H9 (cell line): ENCODE measurements around the gene CRIP2. TPM values are rescaled to one million over a fixed set of nuclear protein-coding genes. Genes with fewer than 3 reads are reported as not detected.
A peak's percentile ranks its signal among the peaks of the same experiment; 100 is the strongest.

Experiments used
- DNase-seq: peaks from one replicate; pipeline ENCODE4 v3.0.0-alpha.2; 2017
- H2AFZ ChIP-seq: one replicate; pipeline ENCODE4 v1.6.1; 2013; ENCODE audit warnings: mild to moderate bottlenecking, low read length, control low read depth, moderate library complexity
- H2AK5ac ChIP-seq: 2 replicates; pipeline ENCODE4 v1.6.1; 2013; ENCODE audit warnings: low read length, control low read depth, mixed read lengths; ENCODE audit not compliant: insufficient read length
- H2BK120ac ChIP-seq: one replicate; pipeline ENCODE4 v1.6.1; 2013; ENCODE audit warnings: low read depth, mild to moderate bottlenecking, low read length, control low read depth, inconsistent platforms; ENCODE audit not compliant: poor library complexity, severe bottlenecking
- H2BK12ac ChIP-seq: 2 replicates; pipeline ENCODE4 v1.6.1; 2013; ENCODE audit warnings: low read length, control low read depth, mixed read lengths, low read depth; ENCODE audit not compliant: insufficient read length
- H2BK15ac ChIP-seq: 2 replicates; pipeline ENCODE4 v1.6.1; 2013; ENCODE audit warnings: low read depth, low read length, control low read depth
- H2BK20ac ChIP-seq: one replicate; pipeline ENCODE4 v1.6.1; 2013; ENCODE audit warnings: low read depth, mild to moderate bottlenecking, low read length, control low read depth, inconsistent platforms; ENCODE audit not compliant: poor library complexity, severe bottlenecking
- H2BK5ac ChIP-seq: 2 replicates; pipeline ENCODE4 v1.6.1; 2013; ENCODE audit warnings: low read length, control low read depth, mixed read lengths; ENCODE audit not compliant: insufficient read length
- H3K14ac ChIP-seq: 2 replicates; pipeline ENCODE4 v1.6.1; 2013; ENCODE audit warnings: low read length, control low read depth; ENCODE audit not compliant: insufficient read depth
- H3K18ac ChIP-seq: 2 replicates; pipeline ENCODE4 v1.6.1; 2013; ENCODE audit warnings: low read depth, mild to moderate bottlenecking, mixed read lengths, low read length, control low read depth; ENCODE audit not compliant: insufficient read length
- H3K23ac ChIP-seq: 2 replicates; pipeline ENCODE4 v1.6.1; 2013; ENCODE audit warnings: low read length, control low read depth, mixed read lengths, low read depth; ENCODE audit not compliant: insufficient read length
- H3K23me2 ChIP-seq: 2 replicates; pipeline ENCODE4 v1.6.1; 2013; ENCODE audit warnings: low read depth, mild to moderate bottlenecking, mixed read lengths, low read length, control low read depth; ENCODE audit not compliant: insufficient read length, poor library complexity, severe bottlenecking
- H3K27ac ChIP-seq: 2 replicates; pipeline ENCODE4 v1.5.1; 2013; ENCODE audit warnings: low read length, control low read depth, mixed read lengths, low read depth; ENCODE audit not compliant: insufficient read length
- H3K27me3 ChIP-seq: 2 replicates; pipeline ENCODE4 v1.6.1; 2013; ENCODE audit warnings: low read length, control low read depth, inconsistent platforms; ENCODE audit not compliant: insufficient read depth
- H3K4ac ChIP-seq: 2 replicates; pipeline ENCODE4 v1.6.1; 2013; ENCODE audit warnings: low read depth, mild to moderate bottlenecking, control low read depth, inconsistent platforms, low read length, moderate library complexity
- H3K4me1 ChIP-seq: 2 replicates; pipeline ENCODE4 v1.6.1; 2013; ENCODE audit warnings: low read length, control low read depth, inconsistent platforms; ENCODE audit not compliant: insufficient read depth
- H3K4me2 ChIP-seq: 2 replicates; pipeline ENCODE4 v1.6.1; 2013; ENCODE audit warnings: low read length, control low read depth, mixed read lengths; ENCODE audit not compliant: insufficient read length, insufficient read depth
- H3K56ac ChIP-seq: 2 replicates; pipeline ENCODE4 v1.6.1; 2013; ENCODE audit warnings: low read depth, mild to moderate bottlenecking, mixed read lengths, low read length, control low read depth; ENCODE audit not compliant: insufficient read length
- H3K79me1 ChIP-seq: 2 replicates; pipeline ENCODE4 v1.6.1; 2013; ENCODE audit warnings: low read depth, mild to moderate bottlenecking, moderate library complexity, low read length, control low read depth, inconsistent platforms; ENCODE audit not compliant: insufficient read depth, poor library complexity, severe bottlenecking
- H3K79me2 ChIP-seq: 2 replicates; pipeline ENCODE4 v1.6.1; 2013; ENCODE audit warnings: low read length, control low read depth, inconsistent platforms; ENCODE audit not compliant: insufficient read depth
- H3K9ac ChIP-seq: 2 replicates; pipeline ENCODE4 v1.6.1; 2013; ENCODE audit warnings: low read length, control low read depth, mixed read lengths; ENCODE audit not compliant: insufficient read length; ENCODE audit errors: extremely low read depth
- H3K9me3 ChIP-seq: one replicate; pipeline ENCODE4 v1.6.1; 2013; ENCODE audit warnings: low read depth, low read length, inconsistent platforms; ENCODE audit not compliant: control insufficient read depth
- H3T11ph ChIP-seq: one replicate; pipeline ENCODE4 v1.6.1; 2013; ENCODE audit warnings: mild to moderate bottlenecking, low read length, control low read depth, inconsistent platforms
- H4K20me1 ChIP-seq: one replicate; pipeline ENCODE4 v1.6.1; 2013; ENCODE audit not compliant: control insufficient read depth, insufficient read length, insufficient read depth
- H4K5ac ChIP-seq: 2 replicates; pipeline ENCODE4 v1.6.1; 2013; ENCODE audit warnings: low read depth, mild to moderate bottlenecking, mixed read lengths, low read length, control low read depth; ENCODE audit not compliant: insufficient read length
- H4K8ac ChIP-seq: replicated peaks from 2 replicates; pipeline ENCODE4 v1.6.1; 2013; ENCODE audit warnings: low read length, control low read depth, mixed read lengths, low read depth; ENCODE audit not compliant: insufficient read length
- H4K91ac ChIP-seq: 2 replicates; pipeline ENCODE4 v1.6.1; 2013; ENCODE audit warnings: low read depth, mild to moderate bottlenecking, moderate library complexity, mixed read lengths, low read length, control low read depth; ENCODE audit not compliant: insufficient read length
- H3K27ac Mint-ChIP-seq, 3 experiments: 2 replicates in 2 of 3; 3 replicates in 1 of 3; pipeline ENCODE4 v1.8.0; 2020 to 2021; ENCODE audit warnings: mixed read lengths in 3 of 3, mild to moderate bottlenecking in 1 of 3, moderate library complexity in 1 of 3
- H3K27me3 Mint-ChIP-seq: 2 replicates; pipeline ENCODE4 v1.8.0; 2021; ENCODE audit warnings: low read depth, mild to moderate bottlenecking, moderate library complexity, mixed read lengths
- H3K36me3 Mint-ChIP-seq, 3 experiments: 2 replicates in 2 of 3; 3 replicates in 1 of 3; pipeline ENCODE4 v1.8.0; 2020 to 2021; ENCODE audit warnings: low read depth in 3 of 3, mixed read lengths in 3 of 3; ENCODE audit not compliant: insufficient read depth in 1 of 3
- H3K4me1 Mint-ChIP-seq, 2 experiments: 2 replicates each; pipeline ENCODE4 v1.8.0; 2020; ENCODE audit warnings: mixed read lengths in 2 of 2
- H3K4me3 Mint-ChIP-seq, 2 experiments: 2 replicates in 1 of 2; 3 replicates in 1 of 2; pipeline ENCODE4 v1.8.0; 2020 to 2021; ENCODE audit warnings: mild to moderate bottlenecking in 2 of 2, mixed read lengths in 2 of 2, moderate library complexity in 1 of 2
- H3K9me3 Mint-ChIP-seq, 2 experiments: 2 replicates in 1 of 2; 3 replicates in 1 of 2; pipeline ENCODE4 v1.8.0; 2020; ENCODE audit warnings: mild to moderate bottlenecking in 2 of 2, mixed read lengths in 2 of 2, moderate library complexity in 1 of 2
- WGBS: extraction: QIAGEN DNeasy Blood & Tissue Kit; methylation state at CpG from one replicate; pipeline ENCODE4 v1.1.7; 2013; ENCODE audit warnings: missing lambda C conversion rate, low lambda C conversion rate, mixed read lengths; ENCODE audit not compliant: insufficient read length; ENCODE audit errors: extremely low coverage; 5-methylcytosine and 5-hydroxymethylcytosine counted together
- total RNA-seq: library from RNA; stranded (reverse); gene quantifications from 2 replicates; pipeline ENCODE4 v1.2.1, GENCODE V29; 2021
- TF ChIP-seq, protein P1 (sequence below): fragments of 200-600 bp; sonication (generic); conservative IDR thresholded peaks from 3 replicates; pipeline ENCODE4 v1.8.0; 2021; ENCODE audit warnings: antibody characterized with exemption, mild to moderate bottlenecking

The CRIP2 gene
- total RNA-seq, 1 experiment from 2014 or later = 5.7 TPM

DNA sequence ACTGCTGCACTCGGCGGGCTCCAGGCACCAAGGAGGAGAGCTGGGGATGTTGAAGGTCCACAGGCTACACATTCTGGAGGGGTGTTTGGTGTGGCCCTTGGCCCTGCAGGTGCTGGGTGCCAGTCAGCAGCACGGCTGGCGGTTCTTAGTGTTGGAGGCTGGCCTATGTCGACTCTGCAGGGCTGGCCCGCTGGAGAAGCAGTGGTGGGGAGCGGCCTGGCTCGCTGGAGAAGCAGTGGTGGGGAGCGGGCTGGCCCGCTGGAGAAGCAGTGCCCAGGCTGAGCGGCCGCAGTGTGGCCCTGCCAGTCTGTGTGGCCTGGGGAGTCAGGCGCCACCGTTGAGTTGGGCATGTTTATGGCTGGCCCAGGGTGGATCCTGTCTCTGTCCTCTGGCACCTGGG lies 27.6 kb upstream of the CRIP2 start:
- Histone ChIP-seq H2BK20ac (no peak overlapping the region), H3K79me1 (no peaks in the 10 kb centered on the region), H3K18ac (no peak overlapping the region), H2AFZ (no peak overlapping the region), H2BK5ac (no peak overlapping the region), H3K9ac (no peak overlapping the region), H3T11ph (no peak overlapping the region), H3K79me2 (no peaks in the 10 kb centered on the region), H4K91ac (no peak overlapping the region), H4K5ac (no peak overlapping the region), H4K20me1 (no peaks in the 10 kb centered on the region), H3K27me3 (no peaks in the 10 kb centered on the region), H3K56ac (no peak overlapping the region), H4K8ac (no peak overlapping the region), H3K4me2 (no peak overlapping the region), H3K4me1 (no peaks in the 10 kb centered on the region), H3K23ac (no peak overlapping the region), H2BK120ac (no peak overlapping the region), H3K27ac (no peak overlapping the region), H3K9me3 (no peaks in the 10 kb centered on the region), H3K4ac (no peak overlapping the region), H3K14ac (no peak overlapping the region), H2AK5ac (no peak overlapping the region), H2BK12ac (no peak overlapping the region), H2BK15ac (no peak overlapping the region), H3K23me2 (no peaks in the 10 kb centered on the region)
- TF ChIP-seq, protein P1, sequence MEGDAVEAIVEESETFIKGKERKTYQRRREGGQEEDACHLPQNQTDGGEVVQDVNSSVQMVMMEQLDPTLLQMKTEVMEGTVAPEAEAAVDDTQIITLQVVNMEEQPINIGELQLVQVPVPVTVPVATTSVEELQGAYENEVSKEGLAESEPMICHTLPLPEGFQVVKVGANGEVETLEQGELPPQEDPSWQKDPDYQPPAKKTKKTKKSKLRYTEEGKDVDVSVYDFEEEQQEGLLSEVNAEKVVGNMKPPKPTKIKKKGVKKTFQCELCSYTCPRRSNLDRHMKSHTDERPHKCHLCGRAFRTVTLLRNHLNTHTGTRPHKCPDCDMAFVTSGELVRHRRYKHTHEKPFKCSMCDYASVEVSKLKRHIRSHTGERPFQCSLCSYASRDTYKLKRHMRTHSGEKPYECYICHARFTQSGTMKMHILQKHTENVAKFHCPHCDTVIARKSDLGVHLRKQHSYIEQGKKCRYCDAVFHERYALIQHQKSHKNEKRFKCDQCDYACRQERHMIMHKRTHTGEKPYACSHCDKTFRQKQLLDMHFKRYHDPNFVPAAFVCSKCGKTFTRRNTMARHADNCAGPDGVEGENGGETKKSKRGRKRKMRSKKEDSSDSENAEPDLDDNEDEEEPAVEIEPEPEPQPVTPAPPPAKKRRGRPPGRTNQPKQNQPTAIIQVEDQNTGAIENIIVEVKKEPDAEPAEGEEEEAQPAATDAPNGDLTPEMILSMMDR = no peak
- no peaks in the 10 kb centered on the region for H3K4me1 Mint-ChIP-seq
- no peaks in the 10 kb centered on the region for H3K27me3 Mint-ChIP-seq
- peaks cover 18 to 45% (median 36%) of the 10 kb centered on the region in 3 experiments; a peak in 6 of 7 replicates for H3K36me3 Mint-ChIP-seq
- no peak overlapping the region for H3K4me3 Mint-ChIP-seq
- H3K9me3 Mint-ChIP-seq = no peaks in the 10 kb centered on the region
- no CpG with 5 or more reads among the region's 14 CpGs for WGBS
- peak overlapping the region in 2 of 3 experiments; percentile 75 to 77; a peak in 3 of 7 replicates for H3K27ac Mint-ChIP-seq
- no peak for DNase-seq
